Neural progenitor cell (in vitro differentiated cells): ENCODE data around the gene ZNF621. TPM values are rescaled to one million over a fixed set of nuclear protein-coding genes. Genes with fewer than 3 reads are reported as not detected.

ENCODE experiments used
- DNase-seq: peaks from one replicate; pipeline ENCODE4 v3.0.0-alpha.2; 2016; ENCODE audit warnings: low spot score
- H2AFZ ChIP-seq: fragments of 200-600 bp; sonication (generic); replicated peaks from 2 replicates; pipeline ENCODE4 v1.6.1; 2016; ENCODE audit warnings: antibody characterized with exemption
- H3F3A ChIP-seq: fragments of 200-600 bp; sonication (generic); 2 replicates; pipeline ENCODE4 v1.6.1; 2016; ENCODE audit warnings: antibody characterized with exemption, low read depth
- H3K27ac ChIP-seq: fragments of 200-600 bp; sonication (generic); 2 replicates; pipeline ENCODE4 v1.5.1; 2016; ENCODE audit warnings: mild to moderate bottlenecking
- H3K27me3 ChIP-seq: fragments of 200-600 bp; sonication (generic); 2 replicates; pipeline ENCODE4 v1.6.1; 2016; ENCODE audit warnings: mild to moderate bottlenecking, moderate library complexity
- H3K36me3 ChIP-seq: fragments of 200-600 bp; sonication (generic); 2 replicates; pipeline ENCODE4 v1.5.1; 2016
- H3K4me1 ChIP-seq: fragments of 200-600 bp; sonication (generic); 2 replicates; pipeline ENCODE4 v1.6.1; 2016; ENCODE audit warnings: mixed run types
- H3K4me2 ChIP-seq: fragments of 200-600 bp; sonication (generic); 2 replicates; pipeline ENCODE4 v1.6.1; 2016
- H3K4me3 ChIP-seq: fragments of 200-600 bp; sonication (generic); 2 replicates; pipeline ENCODE4 v1.5.1; 2016
- H3K79me2 ChIP-seq: fragments of 200-600 bp; sonication (generic); 2 replicates; pipeline ENCODE4 v1.6.1; 2016; ENCODE audit warnings: low read depth
- H3K9ac ChIP-seq: fragments of 200-600 bp; sonication (generic); 2 replicates; pipeline ENCODE4 v1.6.1; 2016
- H3K9me3 ChIP-seq: fragments of 200-600 bp; sonication (generic); 2 replicates; pipeline ENCODE4 v1.5.1; 2016; ENCODE audit warnings: low read depth
- H4K20me1 ChIP-seq: fragments of 200-600 bp; sonication (generic); 2 replicates; pipeline ENCODE4 v1.6.1; 2016; ENCODE audit warnings: low read depth
- H3K27ac Mint-ChIP-seq: 3 replicates; pipeline ENCODE4 v1.8.0; 2021; ENCODE audit warnings: mixed read lengths
- H3K27me3 Mint-ChIP-seq: 2 replicates; pipeline ENCODE4 v1.8.0; 2022; ENCODE audit warnings: low read depth, mild to moderate bottlenecking, inconsistent platforms, moderate library complexity, mixed read lengths; ENCODE audit not compliant: insufficient read depth
- H3K36me3 Mint-ChIP-seq: 3 replicates; pipeline ENCODE4 v1.8.0; 2021; ENCODE audit warnings: mixed read lengths
- H3K4me1 Mint-ChIP-seq: 3 replicates; pipeline ENCODE4 v1.8.0; 2021; ENCODE audit warnings: mixed read lengths
- H3K4me3 Mint-ChIP-seq: 3 replicates; pipeline ENCODE4 v1.8.0; 2021; ENCODE audit warnings: mild to moderate bottlenecking, moderate library complexity, mixed read lengths
- H3K9me3 Mint-ChIP-seq: 3 replicates; pipeline ENCODE4 v1.8.0; 2020; ENCODE audit warnings: mixed read lengths
- EZH2 ChIP-seq: fragments of 200-600 bp; sonication (generic); IDR thresholded peaks from 2 replicates; pipeline ENCODE4 v1.6.1; 2017; ENCODE audit warnings: antibody characterized with exemption, mild to moderate bottlenecking, moderate library complexity
- EZH2phosphoT487 ChIP-seq: fragments of 200-600 bp; sonication (generic); IDR thresholded peaks from 2 replicates; pipeline ENCODE4 v1.6.1; 2017; ENCODE audit warnings: antibody characterized with exemption
- total RNA-seq: library from RNA; depleted of rRNA; stranded (reverse); fragments of >200 nt; gene quantifications from 2 replicates; pipeline ENCODE4 v1.2.3, GENCODE V29; 2015; ENCODE audit warnings: low replicate concordance
- TF ChIP-seq, protein P1 (sequence below): fragments of 200-600 bp; sonication (generic); IDR thresholded peaks from 2 replicates; pipeline ENCODE4 v1.5.1; 2017; ENCODE audit warnings: antibody characterized with exemption, mild to moderate bottlenecking

The ZNF621 gene
- total RNA-seq, 1 donor from 2014 or later = 24.8 TPM

GRCh38 chr3:40499952-40500351 lies 24.8 kb upstream of the ZNF621 start:
- Histone ChIP-seq H3F3A (peaks cover 4% of the 10 kb centered on the region), H3K4me2 (no peak overlapping the region), H2AFZ (no peak overlapping the region), H3K36me3 (no peaks in the 10 kb centered on the region), H3K27ac (no peak overlapping the region), H3K9me3 (no peaks in the 10 kb centered on the region), H3K79me2 (no peaks in the 10 kb centered on the region), H3K9ac (no peak overlapping the region), H3K4me1 (no peaks in the 10 kb centered on the region), H3K4me3 (no peak overlapping the region), H3K27me3 (no peaks in the 10 kb centered on the region), H4K20me1 (no peaks in the 10 kb centered on the region)
- DNase-seq = no peak
- Mint-ChIP-seq H3K4me1 (no peaks in the 10 kb centered on the region), H3K27ac (no peak overlapping the region), H3K4me3 (no peak overlapping the region), H3K9me3 (peaks cover 2% of the 10 kb centered on the region), H3K27me3 (peaks cover 5% of the 10 kb centered on the region), H3K36me3 (no peaks in the 10 kb centered on the region)
- no peak for TF ChIP-seq EZH2
- TF ChIP-seq EZH2phosphoT487 = no peak
- TF ChIP-seq, protein P1, sequence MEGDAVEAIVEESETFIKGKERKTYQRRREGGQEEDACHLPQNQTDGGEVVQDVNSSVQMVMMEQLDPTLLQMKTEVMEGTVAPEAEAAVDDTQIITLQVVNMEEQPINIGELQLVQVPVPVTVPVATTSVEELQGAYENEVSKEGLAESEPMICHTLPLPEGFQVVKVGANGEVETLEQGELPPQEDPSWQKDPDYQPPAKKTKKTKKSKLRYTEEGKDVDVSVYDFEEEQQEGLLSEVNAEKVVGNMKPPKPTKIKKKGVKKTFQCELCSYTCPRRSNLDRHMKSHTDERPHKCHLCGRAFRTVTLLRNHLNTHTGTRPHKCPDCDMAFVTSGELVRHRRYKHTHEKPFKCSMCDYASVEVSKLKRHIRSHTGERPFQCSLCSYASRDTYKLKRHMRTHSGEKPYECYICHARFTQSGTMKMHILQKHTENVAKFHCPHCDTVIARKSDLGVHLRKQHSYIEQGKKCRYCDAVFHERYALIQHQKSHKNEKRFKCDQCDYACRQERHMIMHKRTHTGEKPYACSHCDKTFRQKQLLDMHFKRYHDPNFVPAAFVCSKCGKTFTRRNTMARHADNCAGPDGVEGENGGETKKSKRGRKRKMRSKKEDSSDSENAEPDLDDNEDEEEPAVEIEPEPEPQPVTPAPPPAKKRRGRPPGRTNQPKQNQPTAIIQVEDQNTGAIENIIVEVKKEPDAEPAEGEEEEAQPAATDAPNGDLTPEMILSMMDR = no peak

DNA sequence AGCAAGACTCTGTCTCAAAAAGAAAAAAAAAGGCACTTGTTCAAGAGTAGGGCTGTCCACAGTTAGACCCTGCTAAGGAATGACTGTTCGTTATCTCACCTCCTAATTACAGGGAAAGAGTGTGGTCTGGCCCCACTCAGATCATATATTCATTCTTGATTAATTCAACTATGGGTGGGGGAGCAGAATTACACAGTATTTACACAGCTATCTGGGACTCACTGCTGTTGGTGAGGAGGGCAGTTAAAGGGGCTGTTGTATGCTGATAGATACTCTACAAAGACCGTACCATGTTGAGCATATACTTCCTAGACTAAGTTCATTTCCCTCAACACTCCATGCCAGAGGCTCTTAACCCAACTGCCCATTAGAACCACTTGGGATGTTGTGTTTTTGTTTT lies 22.7 kb upstream of the ZNF621 start:
- Mint-ChIP-seq H3K36me3 (no peaks in the 10 kb centered on the region), H3K4me1 (peaks cover 9% of the 10 kb centered on the region), H3K27me3 (peaks cover 9% of the 10 kb centered on the region), H3K27ac (no peak overlapping the region), H3K4me3 (no peak overlapping the region), H3K9me3 (peaks cover 2% of the 10 kb centered on the region)
- no peak overlapping the region for H2AFZ ChIP-seq
- no peak overlapping the region for H3K27ac ChIP-seq
- H3K27me3 ChIP-seq = no peaks in the 10 kb centered on the region
- no peaks in the 10 kb centered on the region for H3K9me3 ChIP-seq
- TF ChIP-seq EZH2 (no peak), EZH2phosphoT487 (no peak)
- TF ChIP-seq, protein P1 = no peak
- no peaks in the 10 kb centered on the region for H4K20me1 ChIP-seq
- peaks cover 8% of the 10 kb centered on the region for H3F3A ChIP-seq
- H3K79me2 ChIP-seq = peaks cover 11% of the 10 kb centered on the region
- H3K4me1 ChIP-seq = peaks cover 6% of the 10 kb centered on the region
- no peak for DNase-seq
- no peaks in the 10 kb centered on the region for H3K36me3 ChIP-seq
- H3K9ac ChIP-seq = no peak overlapping the region
- no peak overlapping the region for H3K4me3 ChIP-seq
- H3K4me2 ChIP-seq = no peak overlapping the region

- no peak overlapping the region for H3K27ac Mint-ChIP-seq
Observed at GRCh38 chr3:40504636-40505430, 19.9 kb upstream of the ZNF621 start.

More at GRCh38 chr3:40504636-40505430, 19.9 kb upstream of the ZNF621 start:
- H4K20me1 ChIP-seq = no peaks in the 10 kb centered on the region
- H3K4me3 ChIP-seq = peak overlapping the region; percentile 84
- no peaks in the 10 kb centered on the region for H3K27me3 ChIP-seq
- Mint-ChIP-seq H3K4me1 (peaks cover 17% of the 10 kb centered on the region), H3K27me3 (peaks cover 9% of the 10 kb centered on the region), H3K36me3 (peaks cover 13% of the 10 kb centered on the region), H3K9me3 (no peaks in the 10 kb centered on the region), H3K4me3 (peak overlapping the region; percentile 96)
- peaks cover 5% of the 10 kb centered on the region for H3K36me3 ChIP-seq
- H3K9ac ChIP-seq = no peak overlapping the region
- H3K79me2 ChIP-seq = peaks cover 39% of the 10 kb centered on the region
- peaks cover 6% of the 10 kb centered on the region for H3K4me1 ChIP-seq
- peak overlapping the region; percentile 90 for H2AFZ ChIP-seq
- H3F3A ChIP-seq = peaks cover 8% of the 10 kb centered on the region
- no peaks in the 10 kb centered on the region for H3K9me3 ChIP-seq
- no peak for DNase-seq
- peak overlapping the region; percentile 89 for H3K4me2 ChIP-seq
- TF ChIP-seq EZH2phosphoT487 (peak; percentile 18), EZH2 (no peak)
- no peak overlapping the region for H3K27ac ChIP-seq
